Measurements from ENCODE around the gene NFKBIB.
"Not testable (repeated sequence)": the region's sequence is repeated elsewhere in the genome, so short reads cannot be mapped to it uniquely, and the experiment has no call there.

NFKBIB gene

GRCh38 chr19:38930776-38931520, 31.2 kb downstream of the NFKBIB start, which contains the start of gene MRPS12:
Gene MRPS12 (plus strand): TSS chr19:38930944. CDS start chr19:38931295, 351 bp downstream.
- DNase-seq: peak; percentile 99

GRCh38 chr19:38931521-38931793, 31.7 kb downstream of the NFKBIB start:
- no peak for DNase-seq

GRCh38 chr19:38932425-38933179, 32.8 kb downstream of the NFKBIB start:
- DNase-seq: no peak

- no peak for DNase-seq
These were observed 33.8 kb downstream of the NFKBIB start for GRCh38 chr19:38933544-38933943.

- DNase-seq: no peak
These were observed 40.2 kb downstream of the NFKBIB start for GRCh38 chr19:38939957-38940356.

- not testable (repeated sequence) for DNase-seq
These were observed 41.7 kb downstream of the NFKBIB start for GRCh38 chr19:38941466-38941865.

GRCh38 chr19:38941979-38942378, 42.2 kb downstream of the NFKBIB start:
- no peak for DNase-seq

- no peak for DNase-seq
These were observed 42.9 kb downstream of the NFKBIB start for GRCh38 chr19:38942471-38943181.

- DNase-seq: no peak
These were observed 45.3 kb downstream of the NFKBIB start for GRCh38 chr19:38944981-38945506.

GRCh38 chr19:38945562-38946228, 45.9 kb downstream of the NFKBIB start:
- no peak for DNase-seq

- DNase-seq: no peak
These were observed 46.7 kb downstream of the NFKBIB start for GRCh38 chr19:38946229-38947010.

- DNase-seq: peak; percentile 98
These were observed 50.0 kb downstream of the NFKBIB start for GRCh38 chr19:38949580-38950367.

GRCh38 chr19:38951187-38951586, 51.4 kb downstream of the NFKBIB start:
- DNase-seq: no peak

GRCh38 chr19:38952395-38953165, 52.8 kb downstream of the NFKBIB start:
- peak; percentile 68 for DNase-seq

- DNase-seq: no peak
These were observed 53.9 kb downstream of the NFKBIB start for GRCh38 chr19:38953677-38954076.

GRCh38 chr19:38956264-38956663, 56.5 kb downstream of the NFKBIB start:
- DNase-seq: no peak

GRCh38 chr19:38958301-38958700, 58.5 kb downstream of the NFKBIB start:
- DNase-seq: no peak
